ENCODE data around the gene BLOC1S1. TPM values are rescaled to one million over a fixed set of nuclear protein-coding genes. Genes with fewer than 3 reads are reported as not detected.
"Not testable (repeated sequence)": the region's sequence is repeated elsewhere in the genome, so short reads cannot be mapped to it uniquely, and the experiment has no call there.

BLOC1S1 gene
- total RNA-seq, 1 donor from 2014 or later = 64.8 TPM

GRCh38 chr12:55748230-55748993, 32.6 kb downstream of the BLOC1S1 start:
- peaks cover 34% of the 10 kb centered on the region for H3K36me3 Mint-ChIP-seq (ENCODE audit: low read depth)
- no peaks in the 10 kb centered on the region for H3K9me3 Mint-ChIP-seq
- no peaks in the 10 kb centered on the region for H3K27me3 Mint-ChIP-seq (ENCODE audit: insufficient read depth)
- intact Hi-C loops (cut with micrococcal nuclease) = no loop called here
- no peak for DNase-seq (ENCODE audit: low spot score)
- peaks cover 26% of the 10 kb centered on the region for H3K4me1 Mint-ChIP-seq (ENCODE audit: low read depth)
- H3K27ac Mint-ChIP-seq = no peak overlapping the region
- H3K4me3 Mint-ChIP-seq = no peak overlapping the region

- Mint-ChIP-seq H3K36me3 (ENCODE audit: low read depth) (peaks cover 59% of the 10 kb centered on the region), H3K27me3 (ENCODE audit: insufficient read depth) (no peaks in the 10 kb centered on the region), H3K4me1 (ENCODE audit: low read depth) (peaks cover 6% of the 10 kb centered on the region), H3K27ac (no peak overlapping the region), H3K4me3 (no peak overlapping the region), H3K9me3 (no peaks in the 10 kb centered on the region)
- intact Hi-C loops (cut with micrococcal nuclease) = no loop called here
- DNase-seq (ENCODE audit: low spot score) = no peak
Measured at GRCh38 chr12:55755246-55755645, 39.4 kb downstream of the BLOC1S1 start.

GRCh38 chr12:55757701-55758100, 41.9 kb downstream of the BLOC1S1 start:
- Mint-ChIP-seq H3K27ac (peak overlapping the region; percentile 6), H3K27me3 (ENCODE audit: insufficient read depth) (no peaks in the 10 kb centered on the region), H3K9me3 (no peaks in the 10 kb centered on the region), H3K4me3 (no peak overlapping the region), H3K36me3 (ENCODE audit: low read depth) (peaks cover 58% of the 10 kb centered on the region), H3K4me1 (ENCODE audit: low read depth) (peaks cover 11% of the 10 kb centered on the region)
- intact Hi-C loops (cut with micrococcal nuclease) = no loop called here
- no peak for DNase-seq (ENCODE audit: low spot score)

- H3K4me1 Mint-ChIP-seq (ENCODE audit: low read depth) = peaks cover 11% of the 10 kb centered on the region
- H3K27ac Mint-ChIP-seq; H3K27me3 Mint-ChIP-seq (ENCODE audit: insufficient read depth); intact Hi-C loops (cut with micrococcal nuclease); H3K4me3 Mint-ChIP-seq; H3K9me3 Mint-ChIP-seq; DNase-seq (ENCODE audit: low spot score): not testable (repeated sequence)
- peaks cover 56% of the 10 kb centered on the region for H3K36me3 Mint-ChIP-seq (ENCODE audit: low read depth)
Measured at GRCh38 chr12:55758575-55758974, 42.7 kb downstream of the BLOC1S1 start.

- no peaks in the 10 kb centered on the region for H3K9me3 Mint-ChIP-seq
- H3K27ac Mint-ChIP-seq = peak overlapping the region; percentile 69
- peaks cover 11% of the 10 kb centered on the region for H3K4me1 Mint-ChIP-seq (ENCODE audit: low read depth)
- H3K36me3 Mint-ChIP-seq (ENCODE audit: low read depth) = peaks cover 43% of the 10 kb centered on the region
- H3K4me3 Mint-ChIP-seq = no peak overlapping the region
- H3K27me3 Mint-ChIP-seq (ENCODE audit: insufficient read depth) = no peaks in the 10 kb centered on the region
- no peak for DNase-seq (ENCODE audit: low spot score)
- intact Hi-C loops (cut with micrococcal nuclease) = loop anchor here (2.0 kb wide), 1 partner anchor 14 kb away; no protein-coding TSS in a partner anchor
Measured at GRCh38 chr12:55760663-55761062, 44.8 kb downstream of the BLOC1S1 start.

- no peak for DNase-seq (ENCODE audit: low spot score)
- Mint-ChIP-seq H3K4me3 (no peak overlapping the region), H3K27me3 (ENCODE audit: insufficient read depth) (no peaks in the 10 kb centered on the region), H3K4me1 (ENCODE audit: low read depth) (peaks cover 5% of the 10 kb centered on the region), H3K27ac (no peak overlapping the region), H3K9me3 (no peaks in the 10 kb centered on the region), H3K36me3 (ENCODE audit: low read depth) (peaks cover 31% of the 10 kb centered on the region)
- intact Hi-C loops (cut with micrococcal nuclease) = no loop called here
Measured at GRCh38 chr12:55762646-55763045, 46.8 kb downstream of the BLOC1S1 start.

- no peaks in the 10 kb centered on the region for H3K27me3 Mint-ChIP-seq (ENCODE audit: insufficient read depth)
- intact Hi-C loops (cut with micrococcal nuclease) = no loop called here
- no peak overlapping the region for H3K4me3 Mint-ChIP-seq
- no peak for DNase-seq (ENCODE audit: low spot score)
- no peaks in the 10 kb centered on the region for H3K4me1 Mint-ChIP-seq (ENCODE audit: low read depth)
- peaks cover 15% of the 10 kb centered on the region for H3K36me3 Mint-ChIP-seq (ENCODE audit: low read depth)
- H3K27ac Mint-ChIP-seq = no peak overlapping the region
- H3K9me3 Mint-ChIP-seq = no peaks in the 10 kb centered on the region
Measured at GRCh38 chr12:55765736-55766290, 50.0 kb downstream of the BLOC1S1 start.

- intact Hi-C loops (cut with micrococcal nuclease) = no loop called here
Measured at GRCh38 chr12:55767156-55767555, 51.3 kb downstream of the BLOC1S1 start.

More at GRCh38 chr12:55767156-55767555, 51.3 kb downstream of the BLOC1S1 start:
- Mint-ChIP-seq H3K4me3 (no peak overlapping the region), H3K36me3 (ENCODE audit: low read depth) (peaks cover 19% of the 10 kb centered on the region), H3K27ac (no peak overlapping the region), H3K4me1 (ENCODE audit: low read depth) (peaks cover 2% of the 10 kb centered on the region), H3K9me3 (no peaks in the 10 kb centered on the region), H3K27me3 (ENCODE audit: insufficient read depth) (no peaks in the 10 kb centered on the region)
- no peak for DNase-seq (ENCODE audit: low spot score)

Other genes starting within 250 kb of the BLOC1S1 start
- gene OR6C70, start 245.9 kb upstream of the BLOC1S1 start, total RNA-seq = not detected in 2 replicates
- gene OR6C68, start 223.7 kb upstream of the BLOC1S1 start, total RNA-seq = not detected in 2 replicates
- gene OR6C4, start 166.4 kb upstream of the BLOC1S1 start, total RNA-seq = not detected in 2 replicates
- not detected in 2 replicates for gene OR2AP1, start 143.6 kb upstream of the BLOC1S1 start, total RNA-seq
- gene OR10P1, start 79.2 kb upstream of the BLOC1S1 start, total RNA-seq = not detected in 2 replicates
- gene ITGA7, start 8.1 kb upstream of the BLOC1S1 start, total RNA-seq = 0.88 and 1.1 TPM in 2 replicates
- gene RDH5, start 4.3 kb downstream of the BLOC1S1 start, total RNA-seq = 4.2 and 6.7 TPM in 2 replicates
- 183 and 198 TPM in 2 replicates for gene CD63, start 13.0 kb downstream of the BLOC1S1 start, total RNA-seq
- gene GDF11, start 27.1 kb downstream of the BLOC1S1 start, total RNA-seq = 14.2 and 15.2 TPM in 2 replicates
- 70.7 and 75.1 TPM in 2 replicates for gene SARNP, start 101.7 kb downstream of the BLOC1S1 start, total RNA-seq
- gene ORMDL2, start 102.0 kb downstream of the BLOC1S1 start, total RNA-seq = 58.9 and 61.2 TPM in 2 replicates
- 43.5 and 45.0 TPM in 2 replicates for gene DNAJC14, start 113.5 kb downstream of the BLOC1S1 start, total RNA-seq
- gene MMP19, start 126.9 kb downstream of the BLOC1S1 start, total RNA-seq = not detected in 2 replicates
- 38.8 and 40.5 TPM in 2 replicates for gene PYM1, start 211.8 kb downstream of the BLOC1S1 start, total RNA-seq
- 352 and 379 TPM in 2 replicates for gene DGKA, start 215.1 kb downstream of the BLOC1S1 start, total RNA-seq
- gene PMEL, start 250.0 kb downstream of the BLOC1S1 start, total RNA-seq = 0.29 TPM in 1 of 2 replicates, not detected in the other

Data from activated T-helper 1 cell treated with anti-CD3 and anti-CD28 coated beads, Interleukin-12 subunit alpha, Interleukin-12 subunit beta, Interleukin-2, Interleukin-4 antibody, amounts not matched to agents 30 ng/mL and 10 ng/mL and 1 ng/mL, durations not matched to agents 14 hours and 24 hours and 36 hours (primary cell).